Measurements from ENCODE around the gene ATOH8. TPM values are rescaled to one million over a fixed set of nuclear protein-coding genes. Genes with fewer than 3 reads are reported as not detected.

ATOH8 gene
- total RNA-seq, 1 donor from 2014 or later = 0.52 TPM

GRCh38 chr2:85800586-85800985 is 46.8 kb downstream of the ATOH8 start:
- H3K4me3 ChIP-seq (ENCODE audit: low read depth, low read length) = no peak overlapping the region
- no peak for TF ChIP-seq CTCF (conservative IDR thresholded peaks at IDR 0.05; ENCODE audit: low read depth, low read length)
- DNase-seq (ENCODE audit: low read depth) = no peak

GRCh38 chr2:85801871-85802270 is 48.1 kb downstream of the ATOH8 start:
- H3K4me3 ChIP-seq (ENCODE audit: low read depth, low read length) = no peak overlapping the region
- no peak for TF ChIP-seq CTCF (conservative IDR thresholded peaks at IDR 0.05; ENCODE audit: low read depth, low read length)
- no peak for DNase-seq (ENCODE audit: low read depth)

GRCh38 chr2:85802354-85803103 is 48.7 kb downstream of the ATOH8 start:
- H3K4me3 ChIP-seq (ENCODE audit: low read depth, low read length) = no peak overlapping the region
- no peak for TF ChIP-seq CTCF (conservative IDR thresholded peaks at IDR 0.05; ENCODE audit: low read depth, low read length)
- DNase-seq (ENCODE audit: low read depth) = no peak

- TF ChIP-seq CTCF (conservative IDR thresholded peaks at IDR 0.05; ENCODE audit: low read depth, low read length) = no peak
- DNase-seq (ENCODE audit: low read depth) = no peak
- H3K4me3 ChIP-seq (ENCODE audit: low read depth, low read length) = no peak overlapping the region
Measured at GRCh38 chr2:85803704-85804425, 50.1 kb downstream of the ATOH8 start.

- no peak overlapping the region for H3K4me3 ChIP-seq (ENCODE audit: low read depth, low read length)
- peak; percentile 72 for TF ChIP-seq CTCF (conservative IDR thresholded peaks at IDR 0.05; ENCODE audit: low read depth, low read length)
- no peak for DNase-seq (ENCODE audit: low read depth)
Measured at GRCh38 chr2:85804583-85804982, 50.8 kb downstream of the ATOH8 start.

- TF ChIP-seq CTCF (conservative IDR thresholded peaks at IDR 0.05; ENCODE audit: low read depth, low read length) = no peak
- peak; percentile 67 for DNase-seq (ENCODE audit: low read depth)
Measured at GRCh38 chr2:85806358-85807118, 52.7 kb downstream of the ATOH8 start.

More at GRCh38 chr2:85806358-85807118, 52.7 kb downstream of the ATOH8 start:
- H3K4me3 ChIP-seq (ENCODE audit: low read depth, low read length) = no peak overlapping the region

Data from epithelial cell of proximal tubule (primary cell).